T47D (cell line): ENCODE data around the gene PRDM8.
"Not testable (repeated sequence)": the region's sequence is repeated elsewhere in the genome, so short reads cannot be mapped to it uniquely, and the experiment has no call there.

Experiments used
- DNase-seq, 2 experiments: peaks; one replicate each; pipeline versions ENCODE4 v3.0.0 to v3.0.0-alpha.2; 2011 to 2012; ENCODE audit warnings: low read depth in 1 of 2, low spot score in 1 of 2
- JUND ChIP-seq: IDR thresholded peaks from 2 replicates; pipeline ENCODE4 v1.6.1; 2012; ENCODE audit warnings: low read depth
- in situ Hi-C: cut with HindIII; loops from 2 replicates; pipeline ENCODE4 v1.10.0; 2016; ENCODE audit warnings: low sequenced_read_pairs, low pct_unique_long_range_greater_than_20kb

Gene PRDM8

DNA sequence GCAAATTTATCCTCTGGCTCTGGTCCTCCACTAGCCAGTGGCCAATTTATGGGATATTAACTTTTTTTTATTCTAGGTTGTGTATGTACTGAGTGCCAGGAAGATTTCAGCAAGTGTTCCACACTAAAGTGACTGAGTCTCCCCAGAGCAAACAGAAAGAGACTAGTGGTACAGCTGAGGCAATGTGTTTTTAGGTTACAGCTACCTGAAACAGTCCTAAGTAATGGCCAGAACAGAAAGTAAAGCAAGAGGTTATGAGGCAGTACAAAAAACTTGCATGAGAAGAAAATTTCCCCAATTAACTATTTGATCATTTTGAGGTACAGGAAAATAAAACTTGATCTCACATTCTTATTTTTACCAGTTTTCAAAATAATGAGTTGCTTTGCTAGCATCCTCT is 31.2 kb downstream of the PRDM8 start:
- DNase-seq = no peak
- in situ Hi-C loops = no loop called here
- no peak for TF ChIP-seq JUND

DNA sequence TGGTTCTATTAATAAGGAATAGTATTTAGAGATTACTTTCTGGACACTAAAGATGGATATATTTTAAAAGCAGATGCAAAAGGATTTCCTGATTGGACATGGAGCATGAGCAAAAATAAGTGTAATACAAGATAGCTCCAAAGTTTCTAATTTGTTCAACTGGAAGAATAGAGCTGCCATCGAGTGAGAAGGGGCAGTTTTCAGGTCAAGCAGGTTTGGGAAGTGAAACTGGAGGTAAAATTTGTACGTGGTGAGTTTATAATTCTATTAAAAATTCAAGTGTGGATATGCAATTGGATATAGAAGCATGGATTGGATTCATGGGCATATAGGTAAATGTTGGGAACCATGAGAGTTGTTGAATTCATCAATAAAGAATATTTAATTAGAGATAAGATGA is 31.8 kb downstream of the PRDM8 start:
- in situ Hi-C loops = no loop called here
- no peak for DNase-seq
- no peak for TF ChIP-seq JUND

DNA sequence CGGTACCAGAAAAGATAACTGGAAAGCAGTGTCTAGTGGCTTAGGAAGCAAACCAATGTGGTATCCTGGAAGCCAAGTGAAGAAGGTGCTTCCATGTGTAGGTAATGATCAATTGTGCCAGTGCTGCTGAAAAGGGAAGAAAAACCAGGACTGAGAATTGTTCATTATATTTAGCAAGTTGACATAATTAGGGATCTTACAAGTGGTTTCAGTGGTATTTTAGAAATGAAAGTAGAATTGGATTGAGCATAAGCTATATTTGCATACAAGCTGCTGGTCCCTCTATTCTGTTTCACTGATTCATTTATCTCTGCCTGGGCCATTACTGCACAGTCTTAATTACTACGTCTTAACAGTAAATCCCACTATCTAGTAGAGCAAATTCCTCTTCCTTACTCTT is 32.3 kb downstream of the PRDM8 start:
- in situ Hi-C loops = no loop called here
- no peak for DNase-seq
- TF ChIP-seq JUND = no peak

DNA sequence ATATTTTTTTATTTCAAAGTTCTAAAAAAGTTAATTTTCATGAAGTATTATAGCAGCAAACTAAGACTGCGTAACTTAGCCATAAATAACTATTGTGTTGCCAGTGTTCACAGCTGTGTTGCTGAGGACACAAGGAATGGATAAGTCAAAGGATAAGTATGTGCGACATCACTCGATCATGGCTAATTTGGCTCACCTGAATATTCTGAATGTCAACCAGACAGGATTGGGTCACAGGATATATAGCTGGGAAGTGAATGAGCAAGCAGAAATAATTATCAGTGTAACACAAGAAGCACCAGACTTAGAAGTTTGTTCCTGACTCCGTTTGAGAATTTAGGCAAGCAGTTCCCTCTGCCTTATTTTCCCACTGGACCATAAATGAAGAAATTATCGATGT is 33.9 kb downstream of the PRDM8 start:
- no peak for DNase-seq
- in situ Hi-C loops = no loop called here
- no peak for TF ChIP-seq JUND

DNA sequence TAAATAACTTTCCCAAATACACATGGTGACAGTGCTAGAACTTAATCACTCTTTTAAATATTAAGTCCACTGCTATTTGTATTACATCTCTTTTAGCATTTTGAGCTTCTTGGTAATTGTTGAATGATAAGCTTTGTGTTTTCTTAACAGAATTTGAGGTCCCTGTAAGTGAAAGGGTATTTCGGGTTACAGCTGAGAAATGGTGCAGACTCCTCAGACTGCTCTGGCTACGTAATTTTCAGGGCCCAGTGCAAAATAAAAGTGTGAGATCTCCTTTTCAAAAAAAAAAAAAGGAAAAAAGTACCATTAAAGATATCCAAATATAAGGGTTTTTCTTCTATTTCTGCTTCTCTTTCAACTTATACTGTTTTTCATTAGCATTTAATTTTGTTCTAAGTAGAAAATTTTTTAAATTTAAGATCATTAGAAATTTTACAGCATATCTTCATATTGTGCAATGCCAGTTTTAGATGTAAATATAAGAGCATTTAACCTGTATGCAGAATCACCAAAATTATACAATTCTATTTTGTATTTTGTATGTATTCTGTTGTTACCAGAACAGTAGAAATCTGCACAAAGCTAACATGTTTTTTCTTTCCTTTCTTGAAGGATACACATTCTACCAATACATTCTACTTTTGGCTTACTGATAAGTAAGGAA is 35.5 kb downstream of the PRDM8 start:
- in situ Hi-C loops = no loop called here
- DNase-seq = no peak
- no peak for TF ChIP-seq JUND

DNA sequence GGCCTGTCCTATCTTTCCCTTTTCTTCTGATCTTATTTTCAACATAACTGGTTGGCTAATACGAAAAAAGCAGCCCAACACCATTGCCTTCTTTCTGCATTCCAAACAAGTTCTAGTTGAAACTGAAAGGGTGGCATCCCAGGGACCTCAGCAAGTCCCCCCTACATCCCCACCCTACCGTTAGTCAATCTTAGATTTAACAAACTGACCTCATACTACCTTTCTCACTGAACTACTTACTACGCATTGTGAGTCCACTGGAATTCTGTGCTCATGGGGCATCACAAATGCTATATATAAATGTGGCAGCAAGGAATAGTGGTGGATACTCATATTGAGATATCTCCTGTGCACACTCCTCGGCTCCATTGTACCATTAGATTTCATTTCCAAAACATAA is 36.1 kb downstream of the PRDM8 start:
- in situ Hi-C loops = no loop called here
- DNase-seq = no peak
- no peak for TF ChIP-seq JUND

DNA sequence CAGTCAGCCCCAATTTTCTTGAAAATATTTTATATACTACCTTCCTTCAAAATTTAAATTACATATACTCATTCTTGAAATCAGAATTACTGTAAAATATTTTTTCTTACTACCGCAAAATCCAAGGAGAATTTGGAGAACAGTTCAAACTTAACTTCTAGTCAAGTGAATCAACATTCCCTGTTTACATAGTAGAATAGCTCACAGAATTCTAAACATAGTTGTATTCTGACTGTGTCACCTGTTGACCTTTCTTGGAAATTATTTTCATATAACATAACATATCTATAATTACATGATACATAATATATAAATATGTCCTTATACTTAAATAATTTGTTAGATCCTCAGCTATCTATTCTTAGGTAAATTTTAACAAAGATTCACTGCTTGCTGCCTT is 38.1 kb downstream of the PRDM8 start:
- in situ Hi-C loops = no loop called here
- no peak for DNase-seq
- TF ChIP-seq JUND = no peak

DNA sequence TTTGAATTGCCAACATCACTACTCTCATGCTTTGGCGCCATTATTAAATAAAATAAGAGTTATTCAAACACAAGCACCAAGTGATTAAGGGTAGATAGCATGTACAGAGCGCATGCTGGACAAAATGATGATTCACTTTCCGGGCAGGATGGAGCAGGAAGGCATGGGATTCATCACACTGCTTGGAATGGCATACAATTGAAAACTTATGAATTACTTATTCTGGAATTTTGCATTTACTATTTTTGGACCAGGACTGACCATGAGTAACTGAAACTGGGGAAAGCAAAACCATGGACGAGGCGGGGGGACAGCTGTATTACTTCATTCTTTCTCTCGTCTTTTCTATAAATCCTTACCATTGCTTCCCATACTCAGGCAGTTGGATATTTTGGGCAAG is 40.7 kb downstream of the PRDM8 start:
- no peak for TF ChIP-seq JUND
- no peak for DNase-seq
- in situ Hi-C loops = no loop called here

DNA sequence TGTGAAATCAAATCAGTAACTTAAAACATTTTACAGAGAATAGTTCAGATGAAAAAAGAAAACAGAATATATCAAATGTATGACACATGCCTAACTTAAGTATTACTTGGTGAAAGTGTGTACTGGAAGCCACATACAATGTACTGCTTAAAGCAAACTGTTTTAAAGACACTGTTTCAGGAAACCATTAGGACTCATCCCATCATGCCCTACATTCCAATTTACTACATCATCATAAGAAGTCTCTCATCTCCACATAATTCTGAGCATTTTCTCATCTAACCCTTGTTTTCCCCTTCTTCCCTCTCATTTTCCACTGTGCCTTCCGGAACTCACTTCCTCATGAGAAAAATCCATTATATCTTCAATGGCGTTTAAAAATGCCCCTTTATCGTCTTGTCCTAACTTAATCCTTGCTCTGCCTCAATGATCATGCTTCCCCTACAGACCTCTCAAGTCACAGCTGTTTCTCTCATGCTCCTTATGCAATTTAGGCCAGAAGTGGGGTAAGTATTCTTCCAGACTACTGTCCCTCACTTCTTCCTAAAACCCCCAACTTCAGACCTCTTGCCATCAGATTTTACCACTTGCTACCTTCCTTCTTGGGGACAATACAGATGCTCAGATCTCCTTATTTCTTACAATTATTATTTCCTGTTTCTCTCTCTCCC is 42.3 kb downstream of the PRDM8 start:
- no peak for TF ChIP-seq JUND
- no peak for DNase-seq

DNA sequence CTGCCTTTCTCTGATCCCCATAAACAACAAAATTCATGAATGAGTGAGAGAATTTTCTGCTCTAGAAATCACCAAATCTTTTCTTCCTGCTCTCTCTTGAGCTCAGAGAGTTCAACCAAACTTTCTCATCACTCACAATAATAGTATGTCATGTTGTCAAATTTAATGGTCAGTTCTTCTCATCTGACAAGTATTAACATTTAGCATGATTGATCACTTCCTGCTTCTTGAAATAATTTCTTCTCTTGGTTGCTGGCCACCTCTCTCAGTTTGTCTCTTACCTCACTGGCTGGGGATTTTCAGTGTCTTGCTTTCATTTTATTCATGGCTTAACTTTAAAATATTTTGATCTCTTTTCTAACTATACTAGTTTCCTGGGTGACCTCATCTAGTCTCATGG is 43.7 kb downstream of the PRDM8 start:
- in situ Hi-C loops = no loop called here
- no peak for DNase-seq
- TF ChIP-seq JUND = no peak

More for the DNA sequence above, 42.3 kb downstream of the PRDM8 start:
- in situ Hi-C loops = no loop called here

DNA sequence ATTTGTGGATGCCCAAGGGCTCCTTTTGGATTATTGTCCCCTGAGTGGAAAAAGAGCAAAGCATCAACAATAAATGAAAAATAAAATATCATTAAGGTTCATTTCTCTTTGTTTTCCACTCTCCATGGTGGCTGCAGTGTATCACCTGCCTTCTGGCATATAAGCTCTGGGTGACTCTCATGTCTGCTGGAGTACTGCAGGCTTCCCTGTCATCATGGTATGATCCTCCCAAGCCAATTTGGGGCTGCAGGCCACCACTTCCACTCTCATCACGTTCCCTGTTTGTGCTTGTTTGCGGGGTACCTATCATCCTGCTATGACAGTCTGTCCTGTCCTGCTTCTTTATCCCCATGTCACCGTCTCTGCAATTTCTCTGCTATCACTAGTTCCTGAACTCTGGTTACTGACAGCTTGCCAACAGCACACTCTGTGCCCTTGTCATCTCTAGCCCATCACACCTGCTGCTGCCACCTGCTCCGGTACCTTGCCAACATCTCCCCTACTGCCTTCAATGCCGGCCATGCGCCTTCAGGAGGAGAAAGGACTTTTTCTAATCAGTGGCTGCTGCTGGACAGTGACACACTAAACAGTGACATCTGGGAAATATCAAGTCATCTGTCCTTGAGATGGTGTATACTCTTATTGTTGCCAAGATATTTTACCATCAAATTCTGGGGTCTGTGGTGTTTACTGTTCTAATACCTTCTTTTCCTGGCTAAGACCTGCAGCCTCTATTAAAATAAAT is 46.1 kb downstream of the PRDM8 start:
- DNase-seq = no peak
- no peak for TF ChIP-seq JUND
- in situ Hi-C loops = no loop called here

DNA sequence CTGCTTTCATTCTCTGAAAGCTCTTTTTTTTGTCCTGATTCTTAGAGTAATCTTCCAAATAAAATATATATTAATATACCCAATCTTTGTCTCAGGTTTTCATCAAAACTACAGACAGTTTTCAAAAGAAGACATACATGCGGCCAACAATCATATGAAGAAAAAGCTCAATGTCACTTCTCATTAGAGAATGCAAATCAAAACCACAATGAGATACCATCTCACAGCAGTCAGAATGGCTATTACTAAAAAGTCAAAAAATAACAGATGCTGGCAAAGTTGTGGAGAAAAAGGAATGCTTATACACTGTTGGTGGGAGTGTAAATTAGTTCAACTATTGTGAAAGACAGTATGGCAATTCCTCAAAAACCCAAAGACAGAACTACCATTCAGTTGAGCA is 50.2 kb downstream of the PRDM8 start:
- in situ Hi-C loops, DNase-seq: not testable (repeated sequence)

DNA sequence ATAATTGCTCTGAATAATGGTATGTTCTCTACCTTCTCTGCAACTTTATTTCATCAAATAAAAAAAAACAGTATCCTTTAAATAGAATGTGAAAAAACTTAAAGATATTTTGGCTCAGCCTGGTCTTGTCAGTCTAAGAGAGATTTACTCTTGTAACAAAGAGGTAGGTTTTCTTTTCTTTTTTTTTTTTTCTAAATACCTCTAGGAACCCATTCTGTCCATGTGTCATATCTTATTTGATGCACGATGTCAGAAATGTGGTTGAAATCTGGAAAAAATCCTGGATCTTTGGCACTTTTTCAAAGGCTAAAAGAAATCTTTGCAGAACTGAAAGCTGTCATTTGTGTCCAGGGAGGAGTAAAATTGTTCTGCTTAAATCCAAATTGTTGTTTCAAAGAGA is 51.8 kb downstream of the PRDM8 start:
- in situ Hi-C loops = no loop called here
- DNase-seq = no peak
- no peak for TF ChIP-seq JUND

DNA sequence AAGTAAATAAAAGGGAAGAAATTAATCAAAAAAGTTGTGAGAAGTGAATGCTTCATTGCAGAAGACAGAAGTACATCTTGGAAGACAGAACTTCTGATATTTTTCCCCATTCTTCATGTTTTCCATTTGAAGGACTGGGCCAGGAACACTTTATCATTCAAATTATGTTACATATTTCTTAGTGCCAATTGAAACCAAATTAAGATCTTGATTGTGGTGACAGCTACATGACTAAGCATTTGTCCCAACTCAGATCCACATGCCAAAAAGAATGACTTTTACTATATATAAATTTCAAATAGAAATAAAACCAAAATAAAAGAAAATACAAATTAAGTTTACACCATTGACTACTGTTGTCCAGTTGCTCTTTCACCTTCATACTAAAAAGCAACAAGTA is 55.1 kb downstream of the PRDM8 start:
- in situ Hi-C loops = no loop called here

More for the DNA sequence above, 55.1 kb downstream of the PRDM8 start:
- DNase-seq = no peak
- TF ChIP-seq JUND = no peak
